Measurements from ENCODE around the gene KCNQ1.

Gene KCNQ1

GRCh38 chr11:2898366-2899079 is 453.7 kb downstream of the KCNQ1 start:
- H3K36me3 ChIP-seq = no peaks in the 10 kb centered on the region
- TF ChIP-seq, protein P1, sequence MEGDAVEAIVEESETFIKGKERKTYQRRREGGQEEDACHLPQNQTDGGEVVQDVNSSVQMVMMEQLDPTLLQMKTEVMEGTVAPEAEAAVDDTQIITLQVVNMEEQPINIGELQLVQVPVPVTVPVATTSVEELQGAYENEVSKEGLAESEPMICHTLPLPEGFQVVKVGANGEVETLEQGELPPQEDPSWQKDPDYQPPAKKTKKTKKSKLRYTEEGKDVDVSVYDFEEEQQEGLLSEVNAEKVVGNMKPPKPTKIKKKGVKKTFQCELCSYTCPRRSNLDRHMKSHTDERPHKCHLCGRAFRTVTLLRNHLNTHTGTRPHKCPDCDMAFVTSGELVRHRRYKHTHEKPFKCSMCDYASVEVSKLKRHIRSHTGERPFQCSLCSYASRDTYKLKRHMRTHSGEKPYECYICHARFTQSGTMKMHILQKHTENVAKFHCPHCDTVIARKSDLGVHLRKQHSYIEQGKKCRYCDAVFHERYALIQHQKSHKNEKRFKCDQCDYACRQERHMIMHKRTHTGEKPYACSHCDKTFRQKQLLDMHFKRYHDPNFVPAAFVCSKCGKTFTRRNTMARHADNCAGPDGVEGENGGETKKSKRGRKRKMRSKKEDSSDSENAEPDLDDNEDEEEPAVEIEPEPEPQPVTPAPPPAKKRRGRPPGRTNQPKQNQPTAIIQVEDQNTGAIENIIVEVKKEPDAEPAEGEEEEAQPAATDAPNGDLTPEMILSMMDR (IDR thresholded peaks at IDR 0.05; ENCODE audit: low read depth, low read length) = no peak
- no peaks in the 10 kb centered on the region for H3K27me3 ChIP-seq
- H3K4me1 ChIP-seq = no peaks in the 10 kb centered on the region
- no peak for DNase-seq
- no peak overlapping the region for H3K4me3 ChIP-seq (ENCODE audit: low read depth, low read length)
- H3K9me3 ChIP-seq = no peaks in the 10 kb centered on the region

Measured in BE2C (cell line).